ENCODE results near the gene PAK4.

The PAK4 gene

DNA sequence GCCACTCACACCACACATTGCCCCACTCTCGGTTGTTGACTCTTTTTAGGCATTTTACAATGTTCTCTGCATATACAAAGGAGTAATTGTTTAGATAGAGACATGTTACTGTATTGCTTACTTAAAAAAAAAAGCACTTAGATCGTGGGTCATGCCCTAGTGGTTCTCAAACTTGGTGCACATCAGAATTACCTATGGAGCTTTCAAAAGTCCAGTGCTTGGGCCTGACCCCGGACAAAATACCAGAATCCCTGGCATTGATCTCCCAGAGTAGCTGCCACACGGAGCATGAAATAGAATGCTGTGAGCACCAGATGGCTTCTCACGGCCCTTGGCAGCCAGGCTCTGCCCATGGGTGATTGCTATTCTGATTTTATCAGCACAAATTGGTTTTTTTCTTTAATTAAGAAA is 21.4 kb upstream of the PAK4 start:
- TF ChIP-seq, protein P1, sequence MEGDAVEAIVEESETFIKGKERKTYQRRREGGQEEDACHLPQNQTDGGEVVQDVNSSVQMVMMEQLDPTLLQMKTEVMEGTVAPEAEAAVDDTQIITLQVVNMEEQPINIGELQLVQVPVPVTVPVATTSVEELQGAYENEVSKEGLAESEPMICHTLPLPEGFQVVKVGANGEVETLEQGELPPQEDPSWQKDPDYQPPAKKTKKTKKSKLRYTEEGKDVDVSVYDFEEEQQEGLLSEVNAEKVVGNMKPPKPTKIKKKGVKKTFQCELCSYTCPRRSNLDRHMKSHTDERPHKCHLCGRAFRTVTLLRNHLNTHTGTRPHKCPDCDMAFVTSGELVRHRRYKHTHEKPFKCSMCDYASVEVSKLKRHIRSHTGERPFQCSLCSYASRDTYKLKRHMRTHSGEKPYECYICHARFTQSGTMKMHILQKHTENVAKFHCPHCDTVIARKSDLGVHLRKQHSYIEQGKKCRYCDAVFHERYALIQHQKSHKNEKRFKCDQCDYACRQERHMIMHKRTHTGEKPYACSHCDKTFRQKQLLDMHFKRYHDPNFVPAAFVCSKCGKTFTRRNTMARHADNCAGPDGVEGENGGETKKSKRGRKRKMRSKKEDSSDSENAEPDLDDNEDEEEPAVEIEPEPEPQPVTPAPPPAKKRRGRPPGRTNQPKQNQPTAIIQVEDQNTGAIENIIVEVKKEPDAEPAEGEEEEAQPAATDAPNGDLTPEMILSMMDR (IDR thresholded peaks at IDR 0.05; ENCODE audit: insufficient read depth, low read length, poor library complexity, severe bottlenecking), result no peak
- no peaks in the 10 kb centered on the region for H3K27me3 ChIP-seq (replicated peaks; ENCODE audit: control insufficient read depth, insufficient read depth, low read length)
- DNase-seq (ENCODE audit: extremely low read depth, insufficient read length), result no peak
- no peak overlapping the region for H3K4me3 ChIP-seq (replicated peaks; ENCODE audit: low read depth, low read length)
- H3K36me3 ChIP-seq (ENCODE audit: control insufficient read depth, insufficient read depth, low read length), result no peaks in the 10 kb centered on the region

- TF ChIP-seq, protein P1 (IDR thresholded peaks at IDR 0.05; ENCODE audit: insufficient read depth, low read length, poor library complexity, severe bottlenecking), result no peak
- Histone ChIP-seq H3K4me3 (replicated peaks; ENCODE audit: low read depth, low read length) (no peak overlapping the region), H3K27me3 (replicated peaks; ENCODE audit: control insufficient read depth, insufficient read depth, low read length) (no peaks in the 10 kb centered on the region), H3K36me3 (ENCODE audit: control insufficient read depth, insufficient read depth, low read length) (no peaks in the 10 kb centered on the region)
- DNase-seq (ENCODE audit: extremely low read depth, insufficient read length), result no peak
Measured at GRCh38 chr19:39106194-39106593, 19.4 kb upstream of the PAK4 start.

- H3K36me3 ChIP-seq (ENCODE audit: control insufficient read depth, insufficient read depth, low read length), result no peaks in the 10 kb centered on the region
- no peaks in the 10 kb centered on the region for H3K27me3 ChIP-seq (replicated peaks; ENCODE audit: control insufficient read depth, insufficient read depth, low read length)
- TF ChIP-seq, protein P1 (IDR thresholded peaks at IDR 0.05; ENCODE audit: insufficient read depth, low read length, poor library complexity, severe bottlenecking), result no peak
- no peak overlapping the region for H3K4me3 ChIP-seq (replicated peaks; ENCODE audit: low read depth, low read length)
- no peak for DNase-seq (ENCODE audit: extremely low read depth, insufficient read length)
Measured at GRCh38 chr19:39109641-39110040, 15.9 kb upstream of the PAK4 start.

- no peak for DNase-seq (ENCODE audit: extremely low read depth, insufficient read length)
- Histone ChIP-seq H3K4me3 (replicated peaks; ENCODE audit: low read depth, low read length) (no peak overlapping the region), H3K36me3 (ENCODE audit: control insufficient read depth, insufficient read depth, low read length) (no peaks in the 10 kb centered on the region), H3K27me3 (replicated peaks; ENCODE audit: control insufficient read depth, insufficient read depth, low read length) (no peaks in the 10 kb centered on the region)
- TF ChIP-seq, protein P1 (IDR thresholded peaks at IDR 0.05; ENCODE audit: insufficient read depth, low read length, poor library complexity, severe bottlenecking), result peak; percentile 87
Measured at GRCh38 chr19:39110263-39110967, 15.2 kb upstream of the PAK4 start.

- Histone ChIP-seq H3K36me3 (ENCODE audit: control insufficient read depth, insufficient read depth, low read length) (no peaks in the 10 kb centered on the region), H3K4me3 (replicated peaks; ENCODE audit: low read depth, low read length) (no peak overlapping the region), H3K27me3 (replicated peaks; ENCODE audit: control insufficient read depth, insufficient read depth, low read length) (no peaks in the 10 kb centered on the region)
- TF ChIP-seq, protein P1 (IDR thresholded peaks at IDR 0.05; ENCODE audit: insufficient read depth, low read length, poor library complexity, severe bottlenecking), result no peak
- DNase-seq (ENCODE audit: extremely low read depth, insufficient read length), result no peak
Measured at GRCh38 chr19:39111593-39112199, 13.9 kb upstream of the PAK4 start.
